ENCODE measurements around the gene RAPGEF3.

GRCh38 chr12:47802312-47802711, 43.6 kb upstream of the RAPGEF3 start:
- TF ChIP-seq, protein P1, sequence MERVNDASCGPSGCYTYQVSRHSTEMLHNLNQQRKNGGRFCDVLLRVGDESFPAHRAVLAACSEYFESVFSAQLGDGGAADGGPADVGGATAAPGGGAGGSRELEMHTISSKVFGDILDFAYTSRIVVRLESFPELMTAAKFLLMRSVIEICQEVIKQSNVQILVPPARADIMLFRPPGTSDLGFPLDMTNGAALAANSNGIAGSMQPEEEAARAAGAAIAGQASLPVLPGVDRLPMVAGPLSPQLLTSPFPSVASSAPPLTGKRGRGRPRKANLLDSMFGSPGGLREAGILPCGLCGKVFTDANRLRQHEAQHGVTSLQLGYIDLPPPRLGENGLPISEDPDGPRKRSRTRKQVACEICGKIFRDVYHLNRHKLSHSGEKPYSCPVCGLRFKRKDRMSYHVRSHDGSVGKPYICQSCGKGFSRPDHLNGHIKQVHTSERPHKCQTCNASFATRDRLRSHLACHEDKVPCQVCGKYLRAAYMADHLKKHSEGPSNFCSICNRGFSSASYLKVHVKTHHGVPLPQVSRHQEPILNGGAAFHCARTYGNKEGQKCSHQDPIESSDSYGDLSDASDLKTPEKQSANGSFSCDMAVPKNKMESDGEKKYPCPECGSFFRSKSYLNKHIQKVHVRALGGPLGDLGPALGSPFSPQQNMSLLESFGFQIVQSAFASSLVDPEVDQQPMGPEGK (CRISPR knock-in tag; IDR thresholded peaks at IDR 0.05; ENCODE audit: borderline replicate concordance): no peak
- TF ChIP-seq CSDC2 (CRISPR knock-in tag; IDR thresholded peaks at IDR 0.05): no peak
- no peak for TF ChIP-seq SNAI2 (CRISPR knock-in tag; IDR thresholded peaks at IDR 0.05)
- TF ChIP-seq TOX (CRISPR knock-in tag; IDR thresholded peaks at IDR 0.05; ENCODE audit: borderline replicate concordance): no peak
- TF ChIP-seq TCF4 (CRISPR knock-in tag; IDR thresholded peaks at IDR 0.05; ENCODE audit: borderline replicate concordance): no peak
- TF ChIP-seq, protein P2, sequence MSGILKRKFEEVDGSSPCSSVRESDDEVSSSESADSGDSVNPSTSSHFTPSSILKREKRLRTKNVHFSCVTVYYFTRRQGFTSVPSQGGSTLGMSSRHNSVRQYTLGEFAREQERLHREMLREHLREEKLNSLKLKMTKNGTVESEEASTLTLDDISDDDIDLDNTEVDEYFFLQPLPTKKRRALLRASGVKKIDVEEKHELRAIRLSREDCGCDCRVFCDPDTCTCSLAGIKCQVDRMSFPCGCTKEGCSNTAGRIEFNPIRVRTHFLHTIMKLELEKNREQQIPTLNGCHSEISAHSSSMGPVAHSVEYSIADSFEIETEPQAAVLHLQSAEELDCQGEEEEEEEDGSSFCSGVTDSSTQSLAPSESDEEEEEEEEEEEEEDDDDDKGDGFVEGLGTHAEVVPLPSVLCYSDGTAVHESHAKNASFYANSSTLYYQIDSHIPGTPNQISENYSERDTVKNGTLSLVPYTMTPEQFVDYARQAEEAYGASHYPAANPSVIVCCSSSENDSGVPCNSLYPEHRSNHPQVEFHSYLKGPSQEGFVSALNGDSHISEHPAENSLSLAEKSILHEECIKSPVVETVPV (CRISPR knock-in tag; IDR thresholded peaks at IDR 0.05): no peak
- no peak for TF ChIP-seq GLIS3 (CRISPR knock-in tag; IDR thresholded peaks at IDR 0.05)
- TF ChIP-seq, protein P3, sequence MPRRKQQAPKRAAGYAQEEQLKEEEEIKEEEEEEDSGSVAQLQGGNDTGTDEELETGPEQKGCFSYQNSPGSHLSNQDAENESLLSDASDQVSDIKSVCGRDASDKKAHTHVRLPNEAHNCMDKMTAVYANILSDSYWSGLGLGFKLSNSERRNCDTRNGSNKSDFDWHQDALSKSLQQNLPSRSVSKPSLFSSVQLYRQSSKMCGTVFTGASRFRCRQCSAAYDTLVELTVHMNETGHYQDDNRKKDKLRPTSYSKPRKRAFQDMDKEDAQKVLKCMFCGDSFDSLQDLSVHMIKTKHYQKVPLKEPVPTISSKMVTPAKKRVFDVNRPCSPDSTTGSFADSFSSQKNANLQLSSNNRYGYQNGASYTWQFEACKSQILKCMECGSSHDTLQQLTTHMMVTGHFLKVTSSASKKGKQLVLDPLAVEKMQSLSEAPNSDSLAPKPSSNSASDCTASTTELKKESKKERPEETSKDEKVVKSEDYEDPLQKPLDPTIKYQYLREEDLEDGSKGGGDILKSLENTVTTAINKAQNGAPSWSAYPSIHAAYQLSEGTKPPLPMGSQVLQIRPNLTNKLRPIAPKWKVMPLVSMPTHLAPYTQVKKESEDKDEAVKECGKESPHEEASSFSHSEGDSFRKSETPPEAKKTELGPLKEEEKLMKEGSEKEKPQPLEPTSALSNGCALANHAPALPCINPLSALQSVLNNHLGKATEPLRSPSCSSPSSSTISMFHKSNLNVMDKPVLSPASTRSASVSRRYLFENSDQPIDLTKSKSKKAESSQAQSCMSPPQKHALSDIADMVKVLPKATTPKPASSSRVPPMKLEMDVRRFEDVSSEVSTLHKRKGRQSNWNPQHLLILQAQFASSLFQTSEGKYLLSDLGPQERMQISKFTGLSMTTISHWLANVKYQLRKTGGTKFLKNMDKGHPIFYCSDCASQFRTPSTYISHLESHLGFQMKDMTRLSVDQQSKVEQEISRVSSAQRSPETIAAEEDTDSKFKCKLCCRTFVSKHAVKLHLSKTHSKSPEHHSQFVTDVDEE (CRISPR knock-in tag; IDR thresholded peaks at IDR 0.05): no peak
- TF ChIP-seq RARB (CRISPR knock-in tag; IDR thresholded peaks at IDR 0.05): no peak
- no peak for TF ChIP-seq PPARA (CRISPR knock-in tag; IDR thresholded peaks at IDR 0.05; ENCODE audit: borderline replicate concordance)
- TF ChIP-seq BACH2 (CRISPR knock-in tag; IDR thresholded peaks at IDR 0.05; ENCODE audit: borderline replicate concordance): no peak
- TF ChIP-seq ZNF565 (CRISPR knock-in tag; conservative IDR thresholded peaks at IDR 0.05; ENCODE audit: low read depth): no peak
- TF ChIP-seq OSR1 (CRISPR knock-in tag; IDR thresholded peaks at IDR 0.05): no peak
- TF ChIP-seq ESRRG (CRISPR knock-in tag; IDR thresholded peaks at IDR 0.05): no peak
